GM19240 (cell line): ENCODE results near the gene ATP6V0D1.
A peak's percentile ranks its signal among the peaks of the same experiment; 100 is the strongest.

Experiments
- DNase-seq: peaks from one replicate; pipeline ENCODE4 v3.0.0; 2011; ENCODE audit warnings: low spot score; ENCODE audit not compliant: insufficient read length

Gene ATP6V0D1

GRCh38 chr16:67409631-67410030 lies 71.3 kb downstream of the ATP6V0D1 start:
- DNase-seq = no peak

- DNase-seq = no peak
These were observed 73.0 kb downstream of the ATP6V0D1 start for GRCh38 chr16:67407788-67408452.

- no peak for DNase-seq
These were observed 73.7 kb downstream of the ATP6V0D1 start for GRCh38 chr16:67407176-67407787.

GRCh38 chr16:67406111-67406971 lies 74.6 kb downstream of the ATP6V0D1 start:
- no peak for DNase-seq

GRCh38 chr16:67405336-67405735 lies 75.6 kb downstream of the ATP6V0D1 start:
- no peak for DNase-seq

GRCh38 chr16:67404740-67405226 lies 76.2 kb downstream of the ATP6V0D1 start:
- DNase-seq = no peak

- DNase-seq = no peak
These were observed 76.9 kb downstream of the ATP6V0D1 start for GRCh38 chr16:67403976-67404555.

- no peak for DNase-seq
These were observed 80.1 kb downstream of the ATP6V0D1 start for GRCh38 chr16:67400901-67401300.

GRCh38 chr16:67399749-67400704 lies 80.9 kb downstream of the ATP6V0D1 start:
- DNase-seq = no peak

- DNase-seq = peak; percentile 50
These were observed 81.7 kb downstream of the ATP6V0D1 start for GRCh38 chr16:67399218-67399733.

- no peak for DNase-seq
These were observed 82.3 kb downstream of the ATP6V0D1 start for GRCh38 chr16:67398546-67399217.

- DNase-seq = no peak
These were observed 83.0 kb downstream of the ATP6V0D1 start for GRCh38 chr16:67397812-67398545.

GRCh38 chr16:67397036-67397801 lies 83.7 kb downstream of the ATP6V0D1 start:
- no peak for DNase-seq

- no peak for DNase-seq
These were observed 84.6 kb downstream of the ATP6V0D1 start for GRCh38 chr16:67396159-67397035.

GRCh38 chr16:67395458-67396158 lies 85.3 kb downstream of the ATP6V0D1 start:
- no peak for DNase-seq

- no peak for DNase-seq
These were observed 85.9 kb downstream of the ATP6V0D1 start for GRCh38 chr16:67395105-67395457.
